A673 (cell line): ENCODE results near the gene DNAH7. TPM values are rescaled to one million over a fixed set of nuclear protein-coding genes. Genes with fewer than 3 reads are reported as not detected.
"Not testable (repeated sequence)": the region's sequence is repeated elsewhere in the genome, so short reads cannot be mapped to it uniquely, and the experiment has no call there.

Experiments
- BruUV-seq: library from RNA; stranded (reverse); fragments of 400-500 nt; replicated peaks from 2 replicates; lab custom pipeline; 2021; lab: Mats Ljungman, UMichigan
- CTCF ChIA-PET: fragments of 300-600 bp; sonication (Branson Sonifier 250); formaldehyde crosslinking; loops from one replicate; lab custom pipeline; 2022; ENCODE audit warnings: antibody characterized with exemption; lab: Charles Lee
- POLR2A ChIA-PET: fragments of 300-600 bp; sonication (Branson Sonifier 250); formaldehyde crosslinking; loops from one replicate; lab custom pipeline; 2022; ENCODE audit warnings: antibody characterized with exemption; ENCODE audit not compliant: low non-redundant PET; lab: Charles Lee
- DNase-seq: peaks from one replicate; pipeline ENCODE4 v3.0.0-alpha.2; 2015; ENCODE audit warnings: low spot score
- H3K27ac ChIP-seq: fragments of 200-600 bp; sonication (generic); 2 replicates; pipeline ENCODE4 v1.5.1; 2016; ENCODE audit warnings: mixed run types, low read depth, mild to moderate bottlenecking, mixed read lengths, antibody characterized with exemption, low read length; ENCODE audit not compliant: poor library complexity, severe bottlenecking
- H3K27me3 ChIP-seq: fragments of 200-600 bp; sonication (generic); replicated peaks from 2 replicates; pipeline ENCODE4 v1.6.1; 2017; ENCODE audit warnings: mixed run types, low read depth, mild to moderate bottlenecking, mixed read lengths, antibody characterized with exemption, low read length; ENCODE audit not compliant: insufficient read depth, poor library complexity
- H3K36me3 ChIP-seq: fragments of 200-600 bp; sonication (generic); 2 replicates; pipeline ENCODE4 v1.6.1; 2016; ENCODE audit warnings: mixed run types, mild to moderate bottlenecking, mixed read lengths, antibody characterized with exemption, low read length; ENCODE audit not compliant: insufficient read depth, poor library complexity, severe bottlenecking
- H3K4me1 ChIP-seq: fragments of 200-600 bp; sonication (generic); 2 replicates; pipeline ENCODE4 v1.6.1; 2017; ENCODE audit warnings: mixed run types, mild to moderate bottlenecking, mixed read lengths, antibody characterized with exemption, low read length; ENCODE audit not compliant: insufficient read depth, poor library complexity, severe bottlenecking
- H3K4me3 ChIP-seq: fragments of 200-600 bp; sonication (generic); 2 replicates; pipeline ENCODE4 v1.5.1; 2016; ENCODE audit warnings: low read depth, mixed run types, mild to moderate bottlenecking, mixed read lengths, low read length; ENCODE audit not compliant: poor library complexity, severe bottlenecking
- H3K9me3 ChIP-seq: fragments of 200-600 bp; sonication (generic); 2 replicates; pipeline ENCODE4 v1.6.1; 2016; ENCODE audit warnings: mixed run types, low read depth, mild to moderate bottlenecking, mixed read lengths, antibody characterized with exemption, low read length; ENCODE audit not compliant: poor library complexity, severe bottlenecking
- EZH2 ChIP-seq: fragments of 200-600 bp; sonication (generic); IDR thresholded peaks from 2 replicates; pipeline ENCODE4 v1.6.1; 2017; ENCODE audit warnings: borderline replicate concordance, low read depth, mild to moderate bottlenecking, mixed read lengths, antibody characterized with exemption, low read length; ENCODE audit not compliant: poor library complexity, severe bottlenecking
- intact Hi-C: fragments of 100-400 bp; cut with micrococcal nuclease; formaldehyde crosslinking; loops from one replicate; pipeline ENCODE4 v1.10.0; 2022; ENCODE audit not compliant: unreplicated experiment
- total RNA-seq: library from RNA; stranded (reverse); gene quantifications from 2 replicates; pipeline ENCODE4 v1.2.3, GENCODE V29; 2021
- TF ChIP-seq, protein P1 (sequence below): fragments of 300-800, 200-600 bp; sonication (generic); conservative IDR thresholded peaks from 2 replicates; pipeline ENCODE4 v1.5.1; 2017; ENCODE audit warnings: low read depth, mild to moderate bottlenecking, antibody characterized with exemption, low read length, moderate library complexity, mixed read lengths

The DNAH7 gene
- total RNA-seq, 1 experiment from 2014 or later, result 0.95 TPM

DNA sequence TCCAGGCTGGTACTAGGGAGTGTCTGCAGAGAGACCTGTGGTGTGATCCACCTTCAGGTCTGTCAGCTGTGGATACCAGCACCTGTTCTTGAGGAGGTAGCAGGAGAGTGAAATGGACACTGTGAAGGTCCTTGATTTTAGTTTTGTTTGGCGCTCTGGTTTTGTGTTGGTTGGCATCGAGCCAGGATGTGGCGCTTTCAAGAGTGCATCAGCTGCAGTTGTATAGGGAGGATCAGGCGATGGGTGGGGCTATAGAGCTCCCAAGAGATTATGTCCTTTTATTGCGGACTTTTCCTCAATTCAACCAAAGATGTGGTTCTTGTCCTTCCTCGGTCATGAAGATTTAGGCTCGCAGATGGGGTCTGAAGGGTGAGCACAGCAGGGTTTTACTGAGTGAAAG, 374.1 kb downstream of the DNAH7 start:
- peaks cover under 1% of the 10 kb centered on the region for H3K9me3 ChIP-seq
- no peaks in the 10 kb centered on the region for H3K36me3 ChIP-seq
- TF ChIP-seq, protein P1, sequence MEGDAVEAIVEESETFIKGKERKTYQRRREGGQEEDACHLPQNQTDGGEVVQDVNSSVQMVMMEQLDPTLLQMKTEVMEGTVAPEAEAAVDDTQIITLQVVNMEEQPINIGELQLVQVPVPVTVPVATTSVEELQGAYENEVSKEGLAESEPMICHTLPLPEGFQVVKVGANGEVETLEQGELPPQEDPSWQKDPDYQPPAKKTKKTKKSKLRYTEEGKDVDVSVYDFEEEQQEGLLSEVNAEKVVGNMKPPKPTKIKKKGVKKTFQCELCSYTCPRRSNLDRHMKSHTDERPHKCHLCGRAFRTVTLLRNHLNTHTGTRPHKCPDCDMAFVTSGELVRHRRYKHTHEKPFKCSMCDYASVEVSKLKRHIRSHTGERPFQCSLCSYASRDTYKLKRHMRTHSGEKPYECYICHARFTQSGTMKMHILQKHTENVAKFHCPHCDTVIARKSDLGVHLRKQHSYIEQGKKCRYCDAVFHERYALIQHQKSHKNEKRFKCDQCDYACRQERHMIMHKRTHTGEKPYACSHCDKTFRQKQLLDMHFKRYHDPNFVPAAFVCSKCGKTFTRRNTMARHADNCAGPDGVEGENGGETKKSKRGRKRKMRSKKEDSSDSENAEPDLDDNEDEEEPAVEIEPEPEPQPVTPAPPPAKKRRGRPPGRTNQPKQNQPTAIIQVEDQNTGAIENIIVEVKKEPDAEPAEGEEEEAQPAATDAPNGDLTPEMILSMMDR, result no peak
- no peak for TF ChIP-seq EZH2
- intact Hi-C loops, result no loop called here
- no peaks in the 10 kb centered on the region for H3K4me1 ChIP-seq
- ChIA-PET CTCF (no interaction called here), POLR2A (no interaction called here)
- no peak overlapping the region for H3K4me3 ChIP-seq
- DNase-seq, result no peak
- BruUV-seq, result no TSS peak
- H3K27ac ChIP-seq, result no peak overlapping the region
- no peaks in the 10 kb centered on the region for H3K27me3 ChIP-seq

DNA sequence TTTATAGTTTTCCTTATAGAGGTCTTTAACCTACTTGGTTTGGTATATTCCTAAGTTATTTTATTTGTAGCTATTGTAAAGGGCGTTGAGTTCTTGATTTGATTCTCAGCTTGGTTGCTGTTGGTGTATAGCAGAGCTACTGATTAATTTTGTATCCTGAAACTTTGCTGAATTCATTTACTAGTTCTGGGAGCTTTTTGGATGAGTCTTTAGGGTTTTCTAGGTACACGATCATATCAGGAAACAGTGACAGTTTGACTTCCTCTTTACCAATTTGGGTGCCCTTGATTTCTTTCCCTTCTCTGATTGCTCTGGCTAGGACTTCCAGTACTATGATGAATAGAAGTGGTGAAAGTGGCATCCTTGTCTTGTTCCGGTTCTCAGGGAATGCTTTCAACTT, 376.1 kb downstream of the DNAH7 start:
- POLR2A ChIA-PET, H3K36me3 ChIP-seq, BruUV-seq, intact Hi-C loops, CTCF ChIA-PET, H3K4me3 ChIP-seq, H3K9me3 ChIP-seq, H3K27ac ChIP-seq, H3K4me1 ChIP-seq, H3K27me3 ChIP-seq, DNase-seq: not testable (repeated sequence)

Other genes starting within 250 kb of the DNAH7 start
- 18.4 and 18.5 TPM in 2 replicates for gene STK17B, start 102.7 kb upstream of the DNAH7 start, total RNA-seq